GM12892 (cell line): Measurements from ENCODE around the gene ACSL6.

Source experiments
- POLR2A ChIP-seq: IDR thresholded peaks from 2 replicates; pipeline ENCODE4 v1.6.1; 2011; ENCODE audit warnings: low read depth, low read length, control low read depth
- TAF1 ChIP-seq: IDR thresholded peaks from 2 replicates; pipeline ENCODE4 v1.6.1; 2011; ENCODE audit warnings: low read depth, mild to moderate bottlenecking, control low read depth, low read length, borderline replicate concordance

- TF ChIP-seq TAF1 = no peak
- no peak for TF ChIP-seq POLR2A
Observed at GRCh38 chr5:132009706-132010405, 1.6 kb downstream of the ACSL6 start.
